Activated CD8-positive, alpha-beta memory T cell treated with anti-CD3 and anti-CD28 coated beads, Interleukin-2, amount 10 ng/mL, durations not matched to agents 7 days and 5 days (primary cell): Measurements from ENCODE around the gene DAAM2. TPM values are rescaled to one million over a fixed set of nuclear protein-coding genes. Genes with fewer than 3 reads are reported as not detected.

Source experiments
- ATAC-seq: fragments of 150-1000 bp; cut with Tn5 transposase; one replicate; pipeline ENCODE4 v1.10.0; 2021; ENCODE audit warnings: moderate library complexity
- CTCF ChIA-PET: fragments of 350-600 bp; sonication (Branson Sonifier 250); formaldehyde crosslinking; loops from one replicate; lab custom pipeline; 2021; ENCODE audit warnings: antibody characterized with exemption; lab: Charles Lee
- DNase-seq: peaks from one replicate; pipeline ENCODE4 v3.0.0-alpha.2; 2020
- H3K27ac Mint-ChIP-seq: one replicate; pipeline ENCODE4 v1.8.0; 2021; ENCODE audit warnings: mild to moderate bottlenecking, mixed read lengths
- H3K27me3 Mint-ChIP-seq: one replicate; pipeline ENCODE4 v1.8.0; 2021; ENCODE audit warnings: mixed read lengths
- H3K36me3 Mint-ChIP-seq: one replicate; pipeline ENCODE4 v1.8.0; 2021; ENCODE audit warnings: mild to moderate bottlenecking, mixed read lengths
- H3K4me1 Mint-ChIP-seq: one replicate; pipeline ENCODE4 v1.8.0; 2021; ENCODE audit warnings: mixed read lengths
- H3K4me3 Mint-ChIP-seq: one replicate; pipeline ENCODE4 v1.8.0; 2021; ENCODE audit warnings: mild to moderate bottlenecking, moderate library complexity, mixed read lengths
- H3K9me3 Mint-ChIP-seq: one replicate; pipeline ENCODE4 v1.8.0; 2022; ENCODE audit warnings: low read depth, mixed read lengths
- total RNA-seq, 2 experiments: library from RNA; stranded (reverse); gene quantifications; one replicate each; pipeline ENCODE4 v1.2.3, GENCODE V29; 2021

Gene DAAM2
- total RNA-seq, 2 experiments from 2014 or later: not detected

DNA sequence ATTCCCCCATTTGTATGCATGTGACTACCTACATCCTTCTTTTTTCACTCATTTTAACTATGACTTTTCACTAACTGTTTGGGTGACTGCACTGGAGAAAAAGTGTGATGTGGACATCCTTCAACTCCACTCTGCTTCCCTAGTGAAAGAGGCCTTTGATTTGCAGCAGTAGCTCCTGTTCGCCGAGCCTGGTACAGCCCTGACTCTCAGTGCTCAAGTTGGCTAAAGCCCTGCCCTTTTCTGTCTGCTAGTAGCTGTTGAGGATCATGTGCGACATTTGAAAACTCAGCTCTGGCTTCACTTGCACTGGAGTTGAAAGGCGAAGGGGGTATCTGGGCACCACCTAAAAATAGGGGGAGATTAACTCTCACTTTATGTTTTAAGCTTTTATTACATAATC is 42.1 kb downstream of the DAAM2 start:
- DNase-seq (no peak), ATAC-seq (no peak)
- Mint-ChIP-seq H3K4me3 (no peak overlapping the region), H3K27me3 (no peaks in the 10 kb centered on the region), H3K9me3 (no peaks in the 10 kb centered on the region), H3K4me1 (no peaks in the 10 kb centered on the region), H3K36me3 (no peaks in the 10 kb centered on the region), H3K27ac (no peak overlapping the region)
- CTCF ChIA-PET: no interaction called here

DNA sequence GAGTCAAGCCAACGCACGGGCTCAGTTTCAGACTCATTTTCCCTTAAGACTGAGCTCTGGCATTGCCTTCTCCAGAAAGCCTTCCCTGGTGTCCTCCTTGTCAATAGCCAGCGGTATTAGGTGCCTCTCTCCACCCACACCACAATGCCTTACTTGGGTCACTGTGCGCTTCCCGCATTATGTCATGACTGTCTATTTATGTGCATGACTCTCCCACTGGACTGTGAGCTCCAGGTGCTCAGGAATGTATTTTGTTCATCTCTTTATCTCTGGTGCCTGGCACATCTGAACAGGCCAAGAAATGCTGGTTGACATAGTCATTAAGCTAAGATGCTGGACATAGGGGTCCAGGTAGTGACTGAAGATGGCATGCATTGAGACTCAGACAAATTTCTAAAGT is 42.7 kb downstream of the DAAM2 start:
- H3K27me3 Mint-ChIP-seq: no peaks in the 10 kb centered on the region
- no peaks in the 10 kb centered on the region for H3K36me3 Mint-ChIP-seq
- DNase-seq: no peak
- CTCF ChIA-PET: no interaction called here
- H3K9me3 Mint-ChIP-seq: no peaks in the 10 kb centered on the region
- H3K27ac Mint-ChIP-seq: no peak overlapping the region
- no peak for ATAC-seq
- no peaks in the 10 kb centered on the region for H3K4me1 Mint-ChIP-seq
- H3K4me3 Mint-ChIP-seq: no peak overlapping the region

DNA sequence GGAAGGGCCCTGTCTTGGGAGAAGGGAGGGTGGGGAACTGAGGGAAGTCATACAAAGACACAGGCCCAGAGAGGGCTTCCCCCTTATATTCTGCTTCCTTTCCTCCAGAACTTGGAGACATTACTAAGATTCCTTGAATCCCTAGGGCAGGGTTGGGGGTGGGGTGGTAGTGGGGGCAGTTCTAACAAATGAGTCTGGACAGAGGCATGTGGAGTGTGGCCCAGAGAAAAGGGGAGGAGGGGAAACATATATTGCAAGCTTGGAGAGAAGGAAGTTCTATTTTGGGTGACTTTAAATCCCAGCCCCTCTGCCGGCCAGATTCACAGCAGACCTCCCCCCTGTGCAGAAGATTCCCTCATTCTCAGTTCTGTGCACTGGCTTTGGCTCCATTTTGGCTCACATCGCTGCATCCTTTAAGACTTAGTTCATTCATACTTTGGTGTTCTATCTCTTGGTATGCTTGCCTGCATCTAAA is 43.7 kb downstream of the DAAM2 start:
- no peaks in the 10 kb centered on the region for H3K36me3 Mint-ChIP-seq
- CTCF ChIA-PET: no interaction called here
- no peak overlapping the region for H3K27ac Mint-ChIP-seq
- no peaks in the 10 kb centered on the region for H3K27me3 Mint-ChIP-seq
- H3K4me3 Mint-ChIP-seq: no peak overlapping the region
- no peak for ATAC-seq
- H3K4me1 Mint-ChIP-seq: no peaks in the 10 kb centered on the region
- H3K9me3 Mint-ChIP-seq: no peaks in the 10 kb centered on the region
- DNase-seq: no peak

DNA sequence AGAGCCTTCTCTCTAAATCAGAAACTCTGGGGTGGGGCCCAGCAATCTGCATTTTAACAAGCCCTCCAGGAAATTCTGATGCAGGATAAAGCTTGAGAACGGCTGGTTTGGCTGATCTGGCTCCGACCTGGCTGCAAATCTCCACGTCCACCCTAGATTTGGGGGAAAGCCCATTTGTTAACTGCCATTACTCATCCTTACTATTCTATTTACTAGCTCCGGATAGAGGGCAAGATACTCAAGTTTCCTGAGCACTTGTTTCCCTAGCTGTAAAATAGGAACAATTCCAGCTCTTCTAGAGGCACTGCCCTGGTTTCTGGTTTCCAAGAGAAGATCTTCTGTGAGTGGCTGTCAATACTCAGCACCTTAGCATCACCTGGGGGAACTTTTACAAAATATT is 44.4 kb downstream of the DAAM2 start:
- CTCF ChIA-PET: interaction anchor here (0.6 kb wide), 1 partner anchor 462 kb away, joined by 4 read pairs; no protein-coding TSS in a partner anchor
- DNase-seq (no peak), ATAC-seq (no peak)
- Mint-ChIP-seq H3K9me3 (no peaks in the 10 kb centered on the region), H3K36me3 (no peaks in the 10 kb centered on the region), H3K4me1 (no peaks in the 10 kb centered on the region), H3K27me3 (no peaks in the 10 kb centered on the region), H3K27ac (no peak overlapping the region), H3K4me3 (no peak overlapping the region)

DNA sequence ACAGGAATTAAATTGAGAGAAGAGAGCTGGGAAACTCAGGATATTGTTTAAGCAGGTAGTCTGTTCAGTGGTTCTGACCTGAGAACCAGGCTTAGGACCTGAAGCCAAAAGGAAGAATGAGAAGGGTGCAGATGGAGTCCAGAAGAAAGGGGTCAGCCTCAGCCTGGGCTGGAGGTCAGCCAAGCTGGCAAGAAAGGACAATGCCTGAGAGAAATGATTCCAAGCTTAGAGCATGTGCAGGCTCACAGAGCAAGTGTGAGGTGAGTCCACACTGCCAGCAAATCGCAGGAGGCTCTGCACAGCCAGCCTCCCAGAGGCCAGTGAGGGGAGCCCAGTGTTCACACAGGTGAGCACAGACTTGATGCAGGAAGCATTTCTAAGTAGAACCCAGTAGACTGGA is 47.3 kb downstream of the DAAM2 start:
- ATAC-seq (no peak), DNase-seq (no peak)
- Mint-ChIP-seq H3K4me1 (no peaks in the 10 kb centered on the region), H3K36me3 (no peaks in the 10 kb centered on the region), H3K9me3 (no peaks in the 10 kb centered on the region), H3K4me3 (no peak overlapping the region), H3K27me3 (no peaks in the 10 kb centered on the region), H3K27ac (no peak overlapping the region)
- CTCF ChIA-PET: no interaction called here

DNA sequence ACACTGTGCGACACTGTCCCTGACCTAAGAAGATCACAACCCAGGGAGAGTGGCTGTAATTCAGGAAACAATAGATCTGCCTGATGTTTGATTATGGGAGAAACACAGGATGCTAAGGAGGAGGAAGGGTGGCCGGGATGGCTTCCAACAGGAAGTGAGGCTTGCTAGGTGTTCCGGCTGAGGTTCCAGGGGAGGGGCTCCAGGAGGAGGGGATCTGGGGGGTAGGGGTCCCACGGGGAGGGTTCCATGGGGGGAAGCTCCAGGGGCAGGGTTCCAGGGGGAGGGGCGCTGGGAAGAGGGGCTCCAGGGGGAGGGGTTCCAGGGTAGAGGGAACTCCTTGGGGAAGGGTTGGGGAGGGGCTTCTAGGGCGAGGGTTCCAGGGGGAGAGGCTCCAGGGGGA is 48.6 kb downstream of the DAAM2 start:
- no peaks in the 10 kb centered on the region for H3K36me3 Mint-ChIP-seq
- DNase-seq (no peak), ATAC-seq (no peak)
- H3K4me3 Mint-ChIP-seq: no peak overlapping the region
- no peak overlapping the region for H3K27ac Mint-ChIP-seq
- CTCF ChIA-PET: no interaction called here
- H3K27me3 Mint-ChIP-seq: no peaks in the 10 kb centered on the region
- H3K4me1 Mint-ChIP-seq: no peaks in the 10 kb centered on the region
- no peaks in the 10 kb centered on the region for H3K9me3 Mint-ChIP-seq

DNA sequence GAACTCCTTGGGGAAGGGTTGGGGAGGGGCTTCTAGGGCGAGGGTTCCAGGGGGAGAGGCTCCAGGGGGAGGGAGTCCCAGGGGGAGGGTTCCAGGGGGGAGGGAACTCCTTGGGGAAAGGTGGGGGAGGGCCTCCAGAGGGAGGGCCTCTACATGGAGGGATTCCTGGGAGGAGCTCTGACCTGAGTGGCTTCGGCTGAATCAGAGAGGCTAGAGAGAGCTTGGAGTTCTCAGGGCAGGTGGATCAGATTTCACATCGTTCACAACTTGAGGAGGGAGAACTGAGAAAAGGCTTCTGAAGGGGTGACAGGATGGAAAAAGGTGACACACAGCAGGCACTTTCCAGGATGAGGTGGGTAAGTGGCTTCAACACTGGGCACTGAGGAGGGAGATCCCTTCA is 49.1 kb downstream of the DAAM2 start:
- Mint-ChIP-seq H3K27me3 (no peaks in the 10 kb centered on the region), H3K27ac (no peak overlapping the region), H3K4me1 (no peaks in the 10 kb centered on the region), H3K4me3 (no peak overlapping the region), H3K36me3 (no peaks in the 10 kb centered on the region), H3K9me3 (no peaks in the 10 kb centered on the region)
- CTCF ChIA-PET: no interaction called here
- no peak for ATAC-seq
- no peak for DNase-seq

DNA sequence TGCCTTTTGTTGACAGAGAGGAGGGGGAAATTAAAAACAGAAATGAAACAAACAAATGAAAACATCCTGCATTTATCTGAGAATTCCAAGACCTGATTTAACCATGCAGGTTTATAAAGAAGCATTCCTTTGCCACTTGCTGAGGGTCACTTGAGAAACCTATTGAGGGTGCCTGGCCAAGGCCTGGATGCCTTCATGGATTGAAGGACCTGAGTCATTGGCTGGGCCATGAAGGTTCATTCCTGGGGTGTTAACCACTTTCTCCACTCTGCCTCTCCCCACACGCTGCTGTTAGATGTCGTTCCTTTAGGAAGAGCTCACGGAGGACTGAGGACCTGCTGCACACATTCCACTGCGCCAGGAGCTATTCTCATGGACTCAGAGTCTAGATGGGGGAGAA is 49.7 kb downstream of the DAAM2 start:
- CTCF ChIA-PET: no interaction called here
- Mint-ChIP-seq H3K36me3 (no peaks in the 10 kb centered on the region), H3K9me3 (no peaks in the 10 kb centered on the region), H3K27ac (no peak overlapping the region), H3K4me1 (no peaks in the 10 kb centered on the region), H3K27me3 (no peaks in the 10 kb centered on the region), H3K4me3 (no peak overlapping the region)
- ATAC-seq: no peak
- DNase-seq: no peak

DNA sequence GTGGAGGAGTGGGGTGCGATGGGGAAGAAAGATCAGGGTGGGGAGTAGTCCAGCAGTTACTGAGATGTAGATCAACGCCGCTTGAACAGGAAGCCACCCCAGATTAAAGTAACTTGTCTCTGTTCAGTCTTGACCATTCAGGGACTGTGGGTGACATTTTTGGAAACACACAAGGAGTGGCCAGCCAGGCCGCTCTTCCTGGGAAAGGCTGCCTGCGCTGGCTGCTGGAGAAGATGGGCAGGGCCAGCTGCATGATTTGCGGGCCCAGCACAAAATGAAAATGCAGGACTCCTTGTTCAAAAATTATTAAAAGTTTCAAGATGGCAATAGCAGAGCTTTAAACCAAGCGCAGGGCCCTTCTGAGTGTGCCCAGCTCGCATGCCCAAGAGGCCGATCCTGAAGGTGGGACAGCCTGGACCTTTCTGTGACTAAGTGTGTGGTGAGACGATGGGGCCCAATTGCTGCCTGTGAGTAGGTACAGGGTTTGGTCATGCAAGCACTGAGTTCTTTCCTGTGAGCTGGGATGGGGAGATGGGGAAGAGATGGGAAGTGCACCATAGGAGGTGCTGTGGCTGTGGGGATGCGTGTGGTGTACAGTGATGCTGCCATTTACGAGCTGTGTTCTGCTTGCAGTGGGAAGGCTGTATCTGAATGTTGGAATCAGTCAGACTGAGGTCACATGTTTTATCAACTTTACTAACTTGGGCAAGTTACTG is 51.3 kb downstream of the DAAM2 start:
- H3K9me3 Mint-ChIP-seq: no peaks in the 10 kb centered on the region
- CTCF ChIA-PET: no interaction called here
- DNase-seq: no peak
- H3K4me1 Mint-ChIP-seq: no peaks in the 10 kb centered on the region
- no peaks in the 10 kb centered on the region for H3K27me3 Mint-ChIP-seq
- no peaks in the 10 kb centered on the region for H3K36me3 Mint-ChIP-seq
- H3K27ac Mint-ChIP-seq: no peak overlapping the region
- ATAC-seq: no peak
- no peak overlapping the region for H3K4me3 Mint-ChIP-seq

DNA sequence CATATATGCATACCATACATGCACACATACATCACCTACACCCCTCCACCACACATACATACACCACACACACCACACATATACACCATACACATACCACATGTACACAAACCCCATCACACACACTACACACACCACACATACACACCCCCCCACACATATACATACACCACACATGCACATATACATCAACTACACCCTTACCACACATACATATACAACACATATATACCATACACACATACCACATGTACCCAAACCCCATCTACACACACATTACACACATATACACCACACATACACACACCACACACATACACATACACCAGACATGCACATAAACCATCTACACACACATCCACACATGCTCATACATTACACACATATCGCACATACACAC is 52.7 kb downstream of the DAAM2 start:
- Mint-ChIP-seq H3K9me3 (no peaks in the 10 kb centered on the region), H3K27me3 (no peaks in the 10 kb centered on the region), H3K4me3 (no peak overlapping the region), H3K27ac (no peak overlapping the region), H3K4me1 (no peaks in the 10 kb centered on the region), H3K36me3 (no peaks in the 10 kb centered on the region)
- CTCF ChIA-PET: no interaction called here
- no peak for ATAC-seq
- DNase-seq: no peak

DNA sequence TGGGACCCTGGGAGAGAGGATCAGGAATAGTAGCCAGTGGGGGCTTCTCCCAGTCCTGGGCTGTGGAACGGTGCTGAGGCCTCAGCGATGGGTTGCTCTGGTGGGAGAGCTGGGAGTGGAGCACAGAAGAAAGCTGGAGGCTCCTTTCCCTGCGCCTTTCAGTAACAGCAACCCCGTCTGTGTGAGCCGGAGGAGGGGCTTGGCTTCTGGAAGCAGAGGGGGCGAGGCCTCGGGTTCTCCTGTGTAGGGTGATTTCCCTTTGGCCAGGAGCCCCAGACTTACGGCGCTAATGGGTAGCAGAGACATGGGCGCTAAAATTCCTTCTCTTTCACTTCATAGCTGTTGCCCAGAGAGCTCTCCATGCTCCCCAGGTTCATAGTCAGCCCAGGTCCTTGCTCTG is 55.0 kb downstream of the DAAM2 start:
- Mint-ChIP-seq H3K4me1 (no peaks in the 10 kb centered on the region), H3K36me3 (no peaks in the 10 kb centered on the region), H3K27ac (no peak overlapping the region), H3K9me3 (no peaks in the 10 kb centered on the region), H3K27me3 (no peaks in the 10 kb centered on the region), H3K4me3 (no peak overlapping the region)
- DNase-seq (no peak), ATAC-seq (no peak)
- CTCF ChIA-PET: no interaction called here

DNA sequence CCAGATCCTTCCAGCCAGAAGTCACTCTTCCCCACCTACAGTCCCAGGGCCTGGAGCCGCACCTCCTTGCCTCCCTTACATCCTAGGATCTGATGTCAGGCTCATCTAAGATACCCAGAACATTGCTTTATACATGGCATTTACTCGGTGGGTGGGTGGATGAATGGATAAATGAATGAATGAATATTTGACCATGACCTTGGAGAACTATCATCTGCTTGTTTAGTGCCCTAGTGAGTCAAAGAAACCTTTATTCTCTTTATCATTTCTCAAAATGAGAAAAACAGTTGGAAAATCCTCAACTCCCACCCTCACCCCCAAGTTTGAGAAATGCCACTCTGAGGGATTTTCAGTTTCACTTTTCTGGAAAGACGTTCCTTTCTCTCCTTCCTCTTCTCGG is 56.0 kb downstream of the DAAM2 start:
- CTCF ChIA-PET: no interaction called here

DNA sequence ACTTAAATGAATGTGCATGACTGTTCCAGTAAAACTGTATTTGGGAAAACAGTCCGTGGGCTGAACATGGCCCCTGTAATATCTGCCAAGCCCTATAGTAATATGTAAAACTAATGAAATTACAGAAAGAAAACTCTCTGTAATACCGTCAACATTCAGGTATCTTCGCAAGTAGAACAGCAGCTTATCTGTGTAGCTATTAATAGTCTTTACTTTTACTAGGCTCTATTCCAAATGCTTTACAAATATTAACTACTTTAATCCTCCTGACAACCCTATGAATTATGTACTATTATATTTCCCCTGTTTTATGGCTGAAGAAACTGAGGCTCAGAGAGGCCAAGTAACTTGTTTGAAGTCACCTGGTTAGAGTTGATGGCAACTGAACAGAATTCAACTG is 57.1 kb downstream of the DAAM2 start:
- Mint-ChIP-seq H3K4me1 (no peaks in the 10 kb centered on the region), H3K27ac (no peak overlapping the region), H3K4me3 (no peak overlapping the region), H3K9me3 (no peaks in the 10 kb centered on the region), H3K36me3 (no peaks in the 10 kb centered on the region), H3K27me3 (no peaks in the 10 kb centered on the region)
- ATAC-seq (no peak), DNase-seq (no peak)
- CTCF ChIA-PET: interaction anchor here (1.2 kb wide), 1 partner anchor 16 kb away, joined by 3 read pairs; no protein-coding TSS in a partner anchor

More for the DNA sequence above, 56.0 kb downstream of the DAAM2 start:
- Mint-ChIP-seq H3K9me3 (no peaks in the 10 kb centered on the region), H3K4me1 (no peaks in the 10 kb centered on the region), H3K27ac (no peak overlapping the region), H3K4me3 (no peak overlapping the region), H3K27me3 (no peaks in the 10 kb centered on the region), H3K36me3 (no peaks in the 10 kb centered on the region)
- DNase-seq (no peak), ATAC-seq (no peak)

DNA sequence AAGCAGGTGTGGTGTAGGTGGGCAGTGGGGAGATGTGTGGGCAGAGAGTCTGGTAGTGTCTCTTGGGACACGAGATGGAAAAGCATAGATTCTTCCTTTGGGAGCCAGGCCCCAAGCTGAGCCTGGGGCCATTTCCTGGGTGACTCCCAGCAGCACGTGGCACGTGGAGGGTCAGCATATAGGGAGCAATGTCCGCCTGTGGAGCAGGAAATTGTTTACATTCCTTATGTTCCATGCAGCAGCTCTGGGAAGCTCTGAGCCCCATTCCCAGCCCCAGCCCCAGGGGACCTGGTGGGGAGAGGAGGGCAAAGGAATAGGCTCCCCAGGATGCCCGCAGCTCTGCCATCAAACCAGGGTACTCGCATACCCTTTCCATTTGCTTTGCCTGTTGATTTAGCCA is 57.6 kb downstream of the DAAM2 start:
- no peaks in the 10 kb centered on the region for H3K36me3 Mint-ChIP-seq
- H3K9me3 Mint-ChIP-seq: no peaks in the 10 kb centered on the region
- H3K27me3 Mint-ChIP-seq: no peaks in the 10 kb centered on the region
- H3K27ac Mint-ChIP-seq: no peak overlapping the region
- CTCF ChIA-PET: interaction anchor here (1.2 kb wide), 1 partner anchor 16 kb away, joined by 3 read pairs; no protein-coding TSS in a partner anchor
- H3K4me3 Mint-ChIP-seq: no peak overlapping the region
- DNase-seq (no peak), ATAC-seq (no peak)
- no peaks in the 10 kb centered on the region for H3K4me1 Mint-ChIP-seq
